B cell (primary cell): ENCODE measurements around the gene OR9K2.
"Not testable (repeated sequence)": the region's sequence is repeated elsewhere in the genome, so short reads cannot be mapped to it uniquely, and the experiment has no call there.

Experiments
- CTCF ChIP-seq: fragments of 200-600 bp; IDR thresholded peaks from one replicate; pipeline ENCODE4 v1.8.0; 2022; ENCODE audit warnings: antibody characterized with exemption, mild to moderate bottlenecking
- EZH2 ChIP-seq: IDR thresholded peaks from 2 replicates; pipeline ENCODE4 v1.6.1; 2012; ENCODE audit warnings: borderline replicate concordance, low read depth, mild to moderate bottlenecking, moderate library complexity, low read length; ENCODE audit not compliant: insufficient read depth, poor library complexity, severe bottlenecking

DNA sequence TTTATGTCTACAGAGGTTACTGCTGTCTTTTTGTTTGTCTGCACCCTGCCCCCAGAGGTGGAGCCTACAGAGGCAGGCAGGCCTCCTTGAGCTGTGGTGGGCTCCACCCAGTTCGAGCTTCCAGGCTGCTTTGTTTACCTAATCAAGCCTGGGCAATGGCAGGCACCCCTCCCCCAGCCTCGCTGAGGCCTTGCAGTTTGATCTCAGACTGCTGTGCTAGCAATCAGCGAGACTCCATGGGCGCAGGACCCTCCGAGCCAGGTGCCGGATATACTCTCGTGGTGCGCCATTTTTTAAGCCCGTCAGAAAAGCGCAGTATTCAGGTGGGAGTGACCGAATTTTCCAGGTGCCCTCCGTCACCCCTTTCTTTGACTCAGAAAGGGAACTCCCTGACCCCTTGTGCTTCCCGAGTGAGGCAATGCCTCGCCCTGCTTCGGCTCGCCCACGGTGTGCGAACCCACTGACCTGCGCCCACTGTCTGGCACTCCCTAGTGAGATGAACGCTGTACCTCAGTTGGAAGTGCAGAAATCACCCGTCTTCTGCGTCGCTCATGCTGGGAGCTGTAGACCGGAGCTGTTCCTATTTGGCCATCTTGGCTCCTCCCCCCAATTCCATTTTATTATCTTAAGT lies 40.9 kb downstream of the OR9K2 start:
- TF ChIP-seq CTCF, EZH2: not testable (repeated sequence)
